ENCODE data around the gene MRRF.

The MRRF gene

DNA sequence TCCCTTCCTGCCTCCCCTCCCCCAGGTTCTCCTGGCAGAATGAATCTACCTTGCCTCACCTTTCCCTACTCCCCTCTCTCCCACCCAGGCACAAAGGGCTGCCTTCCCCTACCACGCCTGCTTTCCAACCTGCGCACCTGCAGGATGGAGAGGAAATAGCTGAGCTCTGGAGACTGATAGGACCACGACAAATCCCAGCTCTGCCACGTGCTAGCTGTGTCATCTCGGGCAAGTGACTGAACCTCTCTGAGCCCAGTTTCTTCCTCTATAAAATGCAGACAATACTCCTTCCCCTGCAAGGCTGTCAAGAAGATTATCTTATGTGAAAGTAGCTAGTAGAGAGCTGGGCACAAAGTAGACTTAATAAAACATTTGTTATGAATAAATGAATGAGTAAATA, 74.9 kb downstream of the MRRF start:
- Mint-ChIP-seq H3K27me3 (ENCODE audit: low read depth) (peaks cover 6% of the 10 kb centered on the region), H3K4me1 (ENCODE audit: low read depth) (peaks cover 2% of the 10 kb centered on the region), H3K27ac (no peak overlapping the region), H3K4me3 (no peak overlapping the region), H3K36me3 (ENCODE audit: low read depth) (no peaks in the 10 kb centered on the region), H3K9me3 (no peaks in the 10 kb centered on the region)

GRCh38 chr9:122340161-122340560, 75.5 kb downstream of the MRRF start:
- H3K9me3 Mint-ChIP-seq = no peaks in the 10 kb centered on the region

DNA sequence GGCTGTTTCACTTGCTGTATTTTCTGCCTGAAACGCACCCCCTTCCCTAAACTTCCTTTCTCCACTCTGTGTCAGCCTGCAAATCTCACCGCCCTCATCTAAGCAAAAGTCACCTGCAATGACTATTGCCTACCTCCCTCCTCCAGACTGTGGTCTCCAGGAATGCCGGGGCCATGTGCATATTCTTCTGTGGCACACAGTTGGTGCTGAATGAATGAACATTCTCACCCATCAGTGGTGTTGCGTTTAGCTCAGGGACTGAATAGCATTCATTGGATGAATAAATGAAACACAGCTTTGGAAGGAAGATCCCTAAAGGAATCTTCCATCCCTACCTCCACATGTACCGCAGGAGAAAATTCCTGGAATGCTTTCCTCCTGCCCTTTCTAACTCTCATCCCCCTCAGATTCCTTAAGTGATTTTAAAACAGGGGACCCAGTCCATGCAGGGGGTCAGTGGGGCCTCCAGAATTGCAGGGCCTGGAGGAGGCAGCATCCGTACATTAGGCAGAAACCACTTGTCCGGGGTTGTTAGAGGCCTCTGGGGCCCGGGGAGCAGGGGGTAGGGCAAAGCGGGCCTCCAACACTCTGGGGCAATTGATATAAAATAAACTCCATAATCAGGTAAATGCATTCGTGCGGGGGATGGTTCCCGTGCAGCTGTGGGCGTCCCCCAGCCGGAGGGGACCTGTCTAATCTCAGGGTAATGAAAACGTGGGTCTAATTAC, 77.8 kb downstream of the MRRF start:
- Mint-ChIP-seq H3K36me3 (ENCODE audit: low read depth) (no peaks in the 10 kb centered on the region), H3K27ac (no peak overlapping the region), H3K9me3 (no peaks in the 10 kb centered on the region), H3K4me1 (ENCODE audit: low read depth) (peaks cover 5% of the 10 kb centered on the region), H3K4me3 (no peak overlapping the region), H3K27me3 (ENCODE audit: low read depth) (peaks cover 18% of the 10 kb centered on the region)

More at GRCh38 chr9:122340161-122340560, 75.5 kb downstream of the MRRF start:
- H3K4me1 Mint-ChIP-seq (ENCODE audit: low read depth) = peaks cover 2% of the 10 kb centered on the region
- H3K27ac Mint-ChIP-seq = no peak overlapping the region
- H3K4me3 Mint-ChIP-seq = no peak overlapping the region
- H3K36me3 Mint-ChIP-seq (ENCODE audit: low read depth) = no peaks in the 10 kb centered on the region
- peaks cover 6% of the 10 kb centered on the region for H3K27me3 Mint-ChIP-seq (ENCODE audit: low read depth)

- Mint-ChIP-seq H3K36me3 (ENCODE audit: low read depth) (no peaks in the 10 kb centered on the region), H3K27ac (peak overlapping the region; percentile 39), H3K27me3 (ENCODE audit: low read depth) (peaks cover 29% of the 10 kb centered on the region)
These were observed 82.0 kb downstream of the MRRF start for GRCh38 chr9:122346478-122347347.

DNA sequence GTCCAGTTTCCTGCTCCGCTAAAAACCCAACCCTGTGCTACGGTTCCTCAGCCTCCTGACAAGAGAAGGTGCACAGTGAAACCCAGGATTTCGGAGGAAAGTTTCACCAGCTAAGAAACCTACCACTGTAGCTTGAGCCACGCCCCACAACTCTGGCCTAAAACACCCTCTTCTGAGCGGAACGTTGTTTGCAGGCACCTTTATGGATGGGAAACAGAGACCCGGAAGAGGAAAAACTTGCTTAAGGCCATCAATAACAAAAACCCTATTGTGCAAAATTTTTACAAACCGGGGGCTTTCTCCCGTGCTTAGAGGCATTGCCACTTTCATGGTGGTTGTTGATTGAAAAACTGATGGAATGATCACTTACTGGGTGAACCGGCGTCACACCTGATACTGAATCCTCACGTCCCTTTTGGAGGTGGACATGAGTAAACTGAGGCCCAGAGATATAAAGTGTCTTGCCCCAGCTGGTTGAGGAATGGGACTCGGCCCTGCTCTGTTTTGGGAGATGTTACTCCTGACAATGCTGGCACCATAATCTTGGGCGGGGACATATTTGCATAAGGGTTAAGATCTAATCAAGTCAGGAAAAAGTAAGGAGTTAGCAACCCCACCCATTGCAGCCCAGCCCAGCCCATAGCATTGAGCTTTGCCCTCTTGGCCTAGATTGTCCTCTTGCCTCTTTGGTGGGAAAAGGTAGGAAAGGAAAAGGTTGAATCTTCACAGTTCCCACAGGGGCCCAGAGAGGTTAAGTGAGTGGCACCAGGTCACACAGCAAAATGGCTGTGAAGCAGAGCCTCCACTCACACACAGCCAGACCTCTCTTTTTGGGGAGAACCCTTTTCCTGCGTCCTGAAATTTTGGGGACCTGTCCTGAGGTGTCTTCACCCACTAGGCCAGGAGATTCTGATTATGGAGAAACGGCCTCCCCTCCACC, 82.9 kb downstream of the MRRF start:
- no peaks in the 10 kb centered on the region for H3K36me3 Mint-ChIP-seq (ENCODE audit: low read depth)
- peak overlapping the region; percentile 39 for H3K27ac Mint-ChIP-seq
- peaks cover 29% of the 10 kb centered on the region for H3K27me3 Mint-ChIP-seq (ENCODE audit: low read depth)
- no peaks in the 10 kb centered on the region for H3K9me3 Mint-ChIP-seq
- H3K4me3 Mint-ChIP-seq = peak overlapping the region; percentile 77
- peaks cover 14% of the 10 kb centered on the region for H3K4me1 Mint-ChIP-seq (ENCODE audit: low read depth)

More at GRCh38 chr9:122346478-122347347, 82.0 kb downstream of the MRRF start:
- H3K4me1 Mint-ChIP-seq (ENCODE audit: low read depth) = peaks cover 14% of the 10 kb centered on the region
- H3K4me3 Mint-ChIP-seq = peak overlapping the region; percentile 77
- no peaks in the 10 kb centered on the region for H3K9me3 Mint-ChIP-seq

DNA sequence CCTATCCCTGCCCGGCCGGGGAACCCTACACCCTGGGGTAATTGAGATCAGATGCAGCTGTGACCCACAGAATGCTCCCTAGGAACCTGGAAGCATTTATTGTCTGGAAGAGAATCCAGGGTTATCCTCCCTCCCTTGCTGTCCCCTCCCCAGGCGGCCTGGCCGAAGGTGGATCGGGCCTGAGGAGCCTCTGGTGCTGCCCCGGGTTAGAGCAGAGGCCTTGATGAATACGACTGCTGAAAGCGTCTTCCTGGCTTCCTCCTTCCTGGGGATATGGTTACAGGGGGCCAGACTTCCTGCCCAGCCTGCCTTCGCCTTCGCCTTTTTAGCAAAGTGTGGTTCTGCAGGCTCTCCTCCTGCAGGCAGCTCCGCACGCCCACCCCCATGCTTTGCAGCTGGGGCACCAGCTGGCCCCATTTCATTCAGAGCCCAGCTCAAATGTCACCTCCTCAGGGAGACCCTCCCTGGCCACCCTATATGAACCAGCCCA, 83.7 kb downstream of the MRRF start:
- no peaks in the 10 kb centered on the region for H3K9me3 Mint-ChIP-seq
- H3K4me3 Mint-ChIP-seq = no peak overlapping the region
- H3K27me3 Mint-ChIP-seq (ENCODE audit: low read depth) = peaks cover 29% of the 10 kb centered on the region
- H3K27ac Mint-ChIP-seq = no peak overlapping the region
- no peaks in the 10 kb centered on the region for H3K36me3 Mint-ChIP-seq (ENCODE audit: low read depth)
- peaks cover 14% of the 10 kb centered on the region for H3K4me1 Mint-ChIP-seq (ENCODE audit: low read depth)

GRCh38 chr9:122348791-122349190, 84.1 kb downstream of the MRRF start:
- Mint-ChIP-seq H3K27ac (no peak overlapping the region), H3K36me3 (ENCODE audit: low read depth) (no peaks in the 10 kb centered on the region), H3K9me3 (no peaks in the 10 kb centered on the region), H3K27me3 (ENCODE audit: low read depth) (peaks cover 29% of the 10 kb centered on the region), H3K4me3 (peak overlapping the region; percentile 21), H3K4me1 (ENCODE audit: low read depth) (peaks cover 14% of the 10 kb centered on the region)

DNA sequence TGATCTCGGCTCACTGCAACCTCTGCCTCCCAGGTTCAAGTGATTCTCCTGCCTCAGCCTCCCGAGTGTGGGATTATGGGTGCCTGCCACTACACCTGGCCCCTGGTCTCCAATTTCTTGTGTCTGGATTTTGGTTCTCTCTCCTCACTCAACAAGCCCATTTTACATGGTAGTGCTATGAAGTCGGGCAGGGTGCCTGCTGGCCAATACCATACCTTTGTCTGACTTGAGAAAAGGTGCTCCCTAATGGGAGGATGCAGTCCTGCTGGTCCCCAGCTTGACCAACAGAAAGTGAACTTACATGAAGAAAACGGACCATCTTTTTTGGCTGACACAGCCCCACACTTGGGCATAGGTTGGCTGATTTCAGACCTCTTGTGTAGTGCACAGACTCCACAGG, 84.5 kb downstream of the MRRF start:
- peaks cover 14% of the 10 kb centered on the region for H3K4me1 Mint-ChIP-seq (ENCODE audit: low read depth)
- no peaks in the 10 kb centered on the region for H3K9me3 Mint-ChIP-seq
- H3K4me3 Mint-ChIP-seq = no peak overlapping the region
- H3K36me3 Mint-ChIP-seq (ENCODE audit: low read depth) = no peaks in the 10 kb centered on the region
- H3K27me3 Mint-ChIP-seq (ENCODE audit: low read depth) = peaks cover 27% of the 10 kb centered on the region
- no peak overlapping the region for H3K27ac Mint-ChIP-seq

DNA sequence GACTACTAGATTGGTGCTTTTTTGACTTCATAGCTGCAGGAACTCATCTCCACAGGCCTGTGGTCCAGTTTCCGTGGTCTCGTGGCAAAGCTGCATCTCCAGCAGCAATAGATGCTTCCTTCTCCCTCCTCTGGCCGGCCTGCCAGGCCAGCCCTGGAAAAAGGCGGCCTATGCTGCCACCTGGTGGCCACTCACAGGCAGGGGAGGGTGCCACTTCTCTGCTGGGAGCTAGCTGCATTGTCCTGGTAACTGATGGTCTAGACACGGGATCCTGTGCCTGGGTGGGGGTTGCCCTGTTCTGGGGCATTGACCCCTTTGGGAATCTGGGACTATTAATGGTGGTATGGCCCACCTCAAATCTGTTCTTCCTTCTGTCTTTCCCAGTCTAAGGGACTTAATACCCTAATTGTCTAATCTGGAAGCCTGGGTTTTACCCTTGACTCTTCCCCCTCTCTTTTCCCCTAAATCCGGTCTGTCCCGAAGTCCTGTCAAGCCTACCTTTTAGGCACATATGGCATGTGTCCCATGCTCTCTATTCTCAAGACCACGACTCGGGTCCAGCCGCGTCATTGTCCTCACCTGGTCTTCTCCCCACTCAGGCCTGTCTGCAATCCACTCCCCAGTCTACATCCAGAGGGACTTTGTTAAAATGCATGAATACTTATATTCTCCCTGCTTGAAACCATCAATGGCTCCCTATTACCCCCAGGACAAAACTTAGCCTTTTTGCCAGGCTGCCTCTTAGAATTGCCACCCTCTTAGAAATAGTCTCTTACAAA, 86.1 kb downstream of the MRRF start:
- Mint-ChIP-seq H3K27me3 (ENCODE audit: low read depth) (peaks cover 27% of the 10 kb centered on the region), H3K27ac (no peak overlapping the region), H3K4me3 (no peak overlapping the region), H3K36me3 (ENCODE audit: low read depth) (no peaks in the 10 kb centered on the region), H3K4me1 (ENCODE audit: low read depth) (peaks cover 14% of the 10 kb centered on the region), H3K9me3 (no peaks in the 10 kb centered on the region)

- no peaks in the 10 kb centered on the region for H3K36me3 Mint-ChIP-seq (ENCODE audit: low read depth)
These were observed 90.0 kb downstream of the MRRF start for GRCh38 chr9:122354536-122355199.

GRCh38 chr9:122355336-122355875, 90.7 kb downstream of the MRRF start:
- Mint-ChIP-seq H3K4me3 (no peak overlapping the region), H3K9me3 (no peaks in the 10 kb centered on the region), H3K36me3 (ENCODE audit: low read depth) (no peaks in the 10 kb centered on the region), H3K27ac (no peak overlapping the region), H3K27me3 (ENCODE audit: low read depth) (peaks cover 4% of the 10 kb centered on the region), H3K4me1 (ENCODE audit: low read depth) (no peaks in the 10 kb centered on the region)

More at GRCh38 chr9:122354536-122355199, 90.0 kb downstream of the MRRF start:
- Mint-ChIP-seq H3K27ac (no peak overlapping the region), H3K9me3 (no peaks in the 10 kb centered on the region), H3K27me3 (ENCODE audit: low read depth) (peaks cover 9% of the 10 kb centered on the region), H3K4me1 (ENCODE audit: low read depth) (peaks cover 4% of the 10 kb centered on the region), H3K4me3 (no peak overlapping the region)

DNA sequence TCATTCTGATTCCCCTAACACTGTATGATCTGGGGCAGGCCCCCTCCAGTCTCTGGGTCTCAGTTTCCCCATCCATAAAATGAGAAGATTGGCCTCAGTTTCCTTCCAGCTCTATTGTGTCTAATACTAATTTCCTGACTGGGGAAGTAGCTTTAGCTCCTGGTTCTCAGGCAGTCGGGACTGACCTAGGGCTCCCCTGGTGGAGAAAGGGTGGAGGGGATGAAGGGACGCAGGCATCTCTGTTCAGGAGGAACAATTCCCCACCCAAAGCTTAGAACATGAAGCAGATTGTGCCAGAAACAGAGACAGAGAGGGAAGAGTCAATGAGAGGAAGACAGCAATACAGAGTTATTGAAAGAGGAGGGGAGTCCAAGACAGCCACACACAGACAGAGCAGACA, 91.9 kb downstream of the MRRF start:
- no peak overlapping the region for H3K4me3 Mint-ChIP-seq
- no peak overlapping the region for H3K27ac Mint-ChIP-seq
- H3K4me1 Mint-ChIP-seq (ENCODE audit: low read depth) = no peaks in the 10 kb centered on the region

GRCh38 chr9:122360891-122361290, 96.2 kb downstream of the MRRF start:
- Mint-ChIP-seq H3K27me3 (ENCODE audit: low read depth) (peaks cover 4% of the 10 kb centered on the region), H3K27ac (no peak overlapping the region), H3K4me1 (ENCODE audit: low read depth) (no peaks in the 10 kb centered on the region), H3K36me3 (ENCODE audit: low read depth) (no peaks in the 10 kb centered on the region), H3K9me3 (no peaks in the 10 kb centered on the region), H3K4me3 (no peak overlapping the region)

More for the DNA sequence above, 91.9 kb downstream of the MRRF start:
- Mint-ChIP-seq H3K36me3 (ENCODE audit: low read depth) (no peaks in the 10 kb centered on the region), H3K27me3 (ENCODE audit: low read depth) (peaks cover 4% of the 10 kb centered on the region), H3K9me3 (no peaks in the 10 kb centered on the region)
